LNCAP (cell line): ENCODE measurements around the gene MYCBP2.

Source experiments
- CTCF ChIP-seq: fragments of 450-650 bp; IDR thresholded peaks from 2 replicates; pipeline ENCODE4 v1.5.1; 2017; ENCODE audit warnings: mild to moderate bottlenecking

The MYCBP2 gene

GRCh38 chr13:77370888-77371287, 44.0 kb upstream of the MYCBP2 start:
- no peak for TF ChIP-seq CTCF

GRCh38 chr13:77362166-77362565, 35.3 kb upstream of the MYCBP2 start:
- no peak for TF ChIP-seq CTCF

GRCh38 chr13:77360032-77360685, 33.3 kb upstream of the MYCBP2 start:
- no peak for TF ChIP-seq CTCF

- no peak for TF ChIP-seq CTCF
These were observed 32.3 kb upstream of the MYCBP2 start for GRCh38 chr13:77359171-77359570.

- TF ChIP-seq CTCF = no peak
These were observed 31.1 kb upstream of the MYCBP2 start for GRCh38 chr13:77358001-77358400.

- no peak for TF ChIP-seq CTCF
These were observed 29.3 kb upstream of the MYCBP2 start for GRCh38 chr13:77356155-77356554.

- no peak for TF ChIP-seq CTCF
These were observed 27.1 kb upstream of the MYCBP2 start for GRCh38 chr13:77353995-77354394.

- no peak for TF ChIP-seq CTCF
These were observed 24.4 kb upstream of the MYCBP2 start for GRCh38 chr13:77351315-77351714.
